BE2C (cell line): ENCODE data around the gene ADAT3.
"Not testable (repeated sequence)": the region's sequence is repeated elsewhere in the genome, so short reads cannot be mapped to it uniquely, and the experiment has no call there.

Source experiments
- DNase-seq: peaks from one replicate; pipeline ENCODE4 v3.0.0-alpha.2; 2020
- H3K27me3 ChIP-seq: fragments of 250-450 bp; sonication (Bioruptor Pico); 2 replicates; pipeline ENCODE4 v1.5.1; 2020; ENCODE audit warnings: mild to moderate bottlenecking
- H3K36me3 ChIP-seq: fragments of 250-450 bp; sonication (Bioruptor Pico); 2 replicates; pipeline ENCODE4 v1.5.1; 2020; ENCODE audit warnings: mild to moderate bottlenecking
- H3K4me1 ChIP-seq: fragments of 250-450 bp; sonication (Bioruptor Pico); 2 replicates; pipeline ENCODE4 v1.5.1; 2020
- H3K4me3 ChIP-seq: 2 replicates; pipeline ENCODE4 v1.5.1; 2011; ENCODE audit warnings: low read depth, low read length
- H3K9me3 ChIP-seq: fragments of 250-450 bp; sonication (Bioruptor Pico); 2 replicates; pipeline ENCODE4 v1.5.1; 2020
- TF ChIP-seq, protein P1 (sequence below): IDR thresholded peaks from 2 replicates; pipeline ENCODE4 v1.5.1; 2012; ENCODE audit warnings: mild to moderate bottlenecking, low read depth, low read length

Gene ADAT3

DNA sequence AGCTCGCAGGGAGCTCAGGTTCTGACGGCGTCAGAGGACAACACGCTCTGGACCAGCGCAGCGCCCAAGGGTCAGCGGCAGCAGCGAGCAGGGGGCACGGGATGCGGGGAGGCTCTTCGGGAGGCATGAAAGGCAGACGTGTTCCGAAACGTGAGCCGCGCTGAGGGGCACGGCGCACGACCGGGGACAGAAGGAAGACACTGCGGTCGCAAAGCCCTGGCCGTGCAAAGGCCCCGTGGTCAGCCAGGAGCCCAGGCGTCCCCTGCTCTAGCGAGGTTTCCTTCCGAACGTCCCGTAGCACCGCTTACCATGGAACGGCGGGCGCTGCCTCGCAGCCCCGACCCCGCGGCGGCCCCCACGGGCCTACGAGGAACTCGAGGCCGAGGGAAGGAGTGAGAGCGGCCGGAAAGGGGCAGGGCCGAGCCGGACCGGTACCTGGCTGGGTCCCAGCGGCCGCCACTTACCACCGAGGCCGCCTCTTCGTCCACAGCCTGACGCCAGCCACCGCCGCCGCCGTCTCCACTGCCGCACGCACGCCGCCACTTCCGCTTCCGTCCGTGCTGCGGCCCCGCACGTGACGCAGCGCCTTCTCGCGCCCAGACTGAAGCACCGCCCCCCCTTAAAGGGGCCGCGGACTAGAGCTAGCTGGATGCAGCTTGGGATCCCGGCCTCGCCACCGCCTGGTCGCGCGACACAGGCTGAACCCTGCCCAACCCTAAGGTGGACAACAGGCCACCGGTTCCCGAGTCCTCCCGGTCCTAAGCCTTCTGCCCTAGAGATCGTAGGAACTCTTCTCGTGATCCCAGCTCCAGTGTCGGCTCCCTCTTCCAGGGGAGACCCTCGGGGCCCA, 29.3 kb upstream of the ADAT3 start:
- DNase-seq: peak; percentile 95
- H3K4me1 ChIP-seq: peaks cover 4% of the 10 kb centered on the region; the same call in 1 of the 2 replicates

DNA sequence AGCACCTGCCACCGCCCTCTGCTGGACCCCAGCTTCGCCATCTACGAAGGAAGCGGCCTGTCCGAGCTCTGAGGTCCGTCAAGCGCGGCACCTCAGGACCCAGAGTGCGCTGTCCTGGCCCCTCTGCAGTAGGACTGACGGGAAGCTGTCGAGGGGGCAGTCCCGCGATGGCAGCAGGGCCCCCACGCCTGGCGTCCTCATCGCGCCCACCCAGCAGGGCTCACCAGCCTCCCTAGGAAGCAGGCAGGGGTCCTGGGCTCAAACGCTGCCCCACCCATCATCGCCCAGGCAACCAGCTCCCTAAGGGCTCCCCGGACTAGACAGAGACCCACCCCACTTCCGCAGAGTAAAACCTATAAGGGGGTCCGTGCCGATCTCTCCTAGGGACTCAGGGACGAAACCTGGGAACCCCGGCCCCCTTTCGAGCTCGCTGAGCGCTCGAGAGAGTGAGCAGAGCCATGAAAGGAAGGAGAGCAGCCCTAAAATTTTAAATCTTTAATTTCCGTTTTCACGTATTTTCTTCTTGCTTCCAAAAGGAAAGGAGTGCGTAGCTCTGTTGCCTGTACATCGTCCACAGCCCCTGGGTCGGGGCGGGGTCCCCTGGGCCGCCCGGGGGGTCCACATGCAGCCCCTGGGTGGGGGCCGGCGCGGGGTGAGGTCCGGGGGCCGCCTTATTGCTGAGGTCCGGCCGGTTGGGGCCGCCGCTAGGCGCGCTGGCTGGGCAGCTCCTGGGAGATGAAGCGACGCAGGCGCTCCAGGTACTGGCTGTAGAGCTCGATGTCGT, 28.5 kb upstream of the ADAT3 start:
- not testable (repeated sequence) for H3K9me3 ChIP-seq, H3K27me3 ChIP-seq, DNase-seq, H3K4me1 ChIP-seq
- peaks cover 18% of the 10 kb centered on the region for H3K36me3 ChIP-seq
- TF ChIP-seq, protein P1, sequence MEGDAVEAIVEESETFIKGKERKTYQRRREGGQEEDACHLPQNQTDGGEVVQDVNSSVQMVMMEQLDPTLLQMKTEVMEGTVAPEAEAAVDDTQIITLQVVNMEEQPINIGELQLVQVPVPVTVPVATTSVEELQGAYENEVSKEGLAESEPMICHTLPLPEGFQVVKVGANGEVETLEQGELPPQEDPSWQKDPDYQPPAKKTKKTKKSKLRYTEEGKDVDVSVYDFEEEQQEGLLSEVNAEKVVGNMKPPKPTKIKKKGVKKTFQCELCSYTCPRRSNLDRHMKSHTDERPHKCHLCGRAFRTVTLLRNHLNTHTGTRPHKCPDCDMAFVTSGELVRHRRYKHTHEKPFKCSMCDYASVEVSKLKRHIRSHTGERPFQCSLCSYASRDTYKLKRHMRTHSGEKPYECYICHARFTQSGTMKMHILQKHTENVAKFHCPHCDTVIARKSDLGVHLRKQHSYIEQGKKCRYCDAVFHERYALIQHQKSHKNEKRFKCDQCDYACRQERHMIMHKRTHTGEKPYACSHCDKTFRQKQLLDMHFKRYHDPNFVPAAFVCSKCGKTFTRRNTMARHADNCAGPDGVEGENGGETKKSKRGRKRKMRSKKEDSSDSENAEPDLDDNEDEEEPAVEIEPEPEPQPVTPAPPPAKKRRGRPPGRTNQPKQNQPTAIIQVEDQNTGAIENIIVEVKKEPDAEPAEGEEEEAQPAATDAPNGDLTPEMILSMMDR: peak; percentile 41
- H3K4me3 ChIP-seq: peak overlapping the region; percentile 94

More for the DNA sequence above, 29.3 kb upstream of the ADAT3 start:
- TF ChIP-seq, protein P1: no peak
- H3K27me3 ChIP-seq: no peaks in the 10 kb centered on the region
- peaks cover 23% of the 10 kb centered on the region for H3K36me3 ChIP-seq
- no peaks in the 10 kb centered on the region for H3K9me3 ChIP-seq
- H3K4me3 ChIP-seq: peak overlapping the region; percentile 94

DNA sequence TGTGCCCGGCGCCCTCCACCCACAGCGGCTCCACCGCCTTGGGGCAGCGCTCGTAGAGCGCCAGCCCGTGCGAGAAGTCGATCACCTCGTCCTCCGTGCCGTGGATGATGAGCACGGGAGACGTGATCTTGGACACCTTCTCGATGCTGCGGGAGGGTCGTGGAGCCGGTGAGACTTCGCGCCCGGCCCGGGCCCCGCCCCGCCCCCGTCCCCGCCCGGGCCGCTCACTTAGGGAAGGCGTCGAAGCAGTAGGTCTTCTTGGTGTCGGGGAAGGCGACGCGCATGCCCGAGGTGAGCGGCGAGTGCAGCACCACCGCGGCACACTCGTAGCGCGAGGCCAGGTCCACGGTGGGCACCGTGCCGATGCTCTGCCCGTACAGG, 27.9 kb upstream of the ADAT3 start:
- DNase-seq: not testable (repeated sequence)

DNA sequence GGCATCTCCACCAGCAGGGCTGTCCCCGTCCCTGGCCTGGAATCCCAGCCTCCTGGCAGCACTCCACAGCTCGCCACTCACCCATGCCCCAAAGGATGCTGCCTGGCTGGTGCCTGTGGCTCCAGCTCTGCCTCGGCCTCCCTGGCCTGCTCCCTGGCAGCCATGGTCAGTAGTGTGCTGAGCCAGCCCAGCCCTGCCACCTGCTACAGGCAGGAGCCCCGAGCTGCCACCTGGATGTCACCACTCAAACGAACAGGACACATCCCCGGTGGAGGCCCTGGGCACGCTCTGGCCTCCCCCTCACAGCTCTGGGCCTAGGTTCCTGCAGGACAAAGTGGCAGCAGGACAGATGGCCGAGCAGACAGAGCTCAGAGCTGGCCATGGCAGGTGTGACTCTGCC, 26.6 kb upstream of the ADAT3 start:
- H3K36me3 ChIP-seq, H3K4me1 ChIP-seq, DNase-seq, H3K4me3 ChIP-seq, H3K27me3 ChIP-seq, H3K9me3 ChIP-seq: not testable (repeated sequence)

More for the DNA sequence above, 27.9 kb upstream of the ADAT3 start:
- not testable (repeated sequence) for H3K27me3 ChIP-seq, H3K4me3 ChIP-seq, H3K9me3 ChIP-seq, H3K4me1 ChIP-seq
- H3K36me3 ChIP-seq: peaks cover 16% of the 10 kb centered on the region

DNA sequence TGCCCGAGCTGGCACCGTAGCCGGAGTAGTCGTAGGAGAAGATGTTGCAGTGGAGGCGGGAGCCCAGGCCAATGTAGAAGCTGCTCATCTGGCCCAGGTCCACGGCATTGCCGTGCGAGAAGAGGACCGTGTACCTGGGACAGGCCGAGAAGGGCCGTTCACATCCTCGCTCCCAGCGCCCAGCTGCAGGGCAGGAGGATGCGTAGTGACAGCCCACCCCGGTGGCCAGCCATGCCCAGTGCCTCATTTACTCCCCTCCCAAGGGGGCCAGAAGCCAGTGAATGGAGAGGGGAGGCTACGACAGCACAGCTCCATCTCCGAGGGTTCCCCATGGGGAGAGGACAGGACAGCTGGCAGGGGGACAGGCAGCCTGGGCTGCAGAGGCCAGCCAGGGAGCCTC, 25.2 kb upstream of the ADAT3 start:
- H3K9me3 ChIP-seq, H3K4me1 ChIP-seq, H3K4me3 ChIP-seq, H3K36me3 ChIP-seq, DNase-seq, H3K27me3 ChIP-seq: not testable (repeated sequence)

DNA sequence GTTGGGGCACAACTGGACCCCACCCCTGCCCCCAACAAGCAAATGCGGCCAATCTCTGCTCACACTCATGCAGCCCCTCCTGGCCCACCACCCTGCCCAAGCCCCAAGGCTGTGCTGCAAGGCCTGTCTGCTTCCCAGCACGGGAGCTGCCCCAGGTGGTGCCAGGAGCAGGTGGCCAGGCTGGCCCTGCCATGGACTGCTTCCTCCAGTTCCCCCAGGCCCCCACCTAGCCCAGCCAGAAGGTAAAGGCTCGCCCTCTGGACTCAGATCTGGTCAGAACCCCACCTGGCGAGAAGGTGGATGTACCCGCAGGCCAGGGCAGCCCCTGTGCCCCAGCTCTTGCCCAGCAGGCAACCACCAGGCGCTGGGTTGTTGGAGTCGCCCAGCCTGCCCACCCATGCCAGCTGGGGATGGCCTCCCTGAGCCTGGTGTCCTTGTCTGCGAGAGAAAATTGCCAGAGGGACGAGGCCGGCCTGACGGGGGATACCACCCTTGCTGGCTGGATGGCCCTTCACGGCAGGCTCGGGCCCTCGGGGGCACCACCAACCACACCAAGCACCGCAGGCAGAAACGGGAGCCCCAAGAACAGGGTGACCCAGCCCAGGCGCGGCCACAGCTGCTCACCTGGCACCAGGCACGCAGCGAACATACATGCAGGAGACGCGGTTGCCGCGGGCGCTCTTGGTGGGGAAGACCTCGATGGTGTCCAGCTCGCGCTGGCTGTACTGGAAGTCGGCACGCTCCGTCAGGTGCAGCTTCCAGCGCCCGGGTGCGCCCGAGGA, 24.4 kb upstream of the ADAT3 start:
- Histone ChIP-seq H3K27me3 (no peaks in the 10 kb centered on the region), H3K36me3 (no peaks in the 10 kb centered on the region; the same call in 1 of the 2 replicates), H3K4me1 (no peaks in the 10 kb centered on the region), H3K9me3 (no peaks in the 10 kb centered on the region), H3K4me3 (no peak overlapping the region)
- TF ChIP-seq, protein P1: no peak
- no peak for DNase-seq

DNA sequence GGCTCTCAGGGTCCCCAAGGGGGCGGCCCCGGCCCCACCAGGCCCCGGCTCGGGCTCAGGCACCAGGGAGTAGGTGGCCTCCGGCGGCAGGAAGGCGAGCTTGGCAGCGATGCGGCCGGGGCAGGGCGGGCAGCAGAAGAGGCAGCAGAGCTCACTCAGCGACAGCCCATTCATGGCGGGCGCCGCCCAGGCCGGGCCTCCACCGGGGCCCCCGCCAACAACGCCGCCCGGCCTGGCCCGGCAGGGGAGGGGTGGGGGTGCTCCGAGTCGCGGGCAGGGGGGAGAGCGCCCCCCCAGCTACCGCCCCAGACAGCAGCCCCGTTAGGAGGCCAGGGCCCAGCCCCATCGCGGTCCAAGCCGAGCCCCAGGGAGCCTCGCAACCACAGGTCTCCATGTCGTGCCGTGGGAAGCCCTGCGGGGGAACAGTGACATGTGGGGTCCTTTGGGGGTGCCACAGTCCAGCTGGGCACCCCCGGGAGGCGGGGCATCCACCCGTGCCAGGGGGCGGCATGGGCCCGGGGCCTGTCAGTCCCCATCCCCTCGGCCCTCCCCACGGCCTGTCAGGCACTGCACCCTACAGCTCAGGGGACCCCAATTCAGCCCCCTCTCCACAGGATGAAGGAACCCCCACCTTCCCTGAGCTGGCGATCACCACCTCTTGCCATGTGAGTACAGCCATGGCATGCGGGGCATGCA, 23.7 kb upstream of the ADAT3 start:
- not testable (repeated sequence) for H3K4me1 ChIP-seq, H3K36me3 ChIP-seq, H3K9me3 ChIP-seq, H3K4me3 ChIP-seq, DNase-seq, H3K27me3 ChIP-seq
